IPS-20b (cell line): Measurements from ENCODE around the gene GLP2R.
"Not testable (repeated sequence)": the region's sequence is repeated elsewhere in the genome, so short reads cannot be mapped to it uniquely, and the experiment has no call there.

ENCODE experiments used
- H3K27ac ChIP-seq: one replicate; pipeline ENCODE4 v1.5.1; 2013; ENCODE audit warnings: low read length
- H3K27me3 ChIP-seq: 2 replicates; pipeline ENCODE4 v1.6.1; 2013; ENCODE audit warnings: mild to moderate bottlenecking, low read length, inconsistent platforms; ENCODE audit not compliant: insufficient read depth
- H3K36me3 ChIP-seq: 2 replicates; pipeline ENCODE4 v1.6.1; 2013; ENCODE audit warnings: low read depth, mild to moderate bottlenecking, inconsistent platforms, low read length, moderate library complexity; ENCODE audit not compliant: insufficient read depth
- H3K4me1 ChIP-seq: 2 replicates; pipeline ENCODE4 v1.6.1; 2013; ENCODE audit warnings: mild to moderate bottlenecking, control low read depth, inconsistent platforms, low read length, moderate library complexity; ENCODE audit not compliant: insufficient read depth
- H3K4me3 ChIP-seq: 2 replicates; pipeline ENCODE4 v1.5.1; 2013; ENCODE audit warnings: mild to moderate bottlenecking, low read length, inconsistent platforms
- H3K9ac ChIP-seq: 2 replicates; pipeline ENCODE4 v1.6.1; 2013; ENCODE audit warnings: low read depth, mild to moderate bottlenecking, inconsistent platforms, low read length, moderate library complexity
- H3K9me3 ChIP-seq: 2 replicates; pipeline ENCODE4 v1.6.1; 2013; ENCODE audit warnings: mild to moderate bottlenecking, low read depth, low read length, inconsistent platforms; ENCODE audit not compliant: insufficient read depth

Gene GLP2R, protein sequence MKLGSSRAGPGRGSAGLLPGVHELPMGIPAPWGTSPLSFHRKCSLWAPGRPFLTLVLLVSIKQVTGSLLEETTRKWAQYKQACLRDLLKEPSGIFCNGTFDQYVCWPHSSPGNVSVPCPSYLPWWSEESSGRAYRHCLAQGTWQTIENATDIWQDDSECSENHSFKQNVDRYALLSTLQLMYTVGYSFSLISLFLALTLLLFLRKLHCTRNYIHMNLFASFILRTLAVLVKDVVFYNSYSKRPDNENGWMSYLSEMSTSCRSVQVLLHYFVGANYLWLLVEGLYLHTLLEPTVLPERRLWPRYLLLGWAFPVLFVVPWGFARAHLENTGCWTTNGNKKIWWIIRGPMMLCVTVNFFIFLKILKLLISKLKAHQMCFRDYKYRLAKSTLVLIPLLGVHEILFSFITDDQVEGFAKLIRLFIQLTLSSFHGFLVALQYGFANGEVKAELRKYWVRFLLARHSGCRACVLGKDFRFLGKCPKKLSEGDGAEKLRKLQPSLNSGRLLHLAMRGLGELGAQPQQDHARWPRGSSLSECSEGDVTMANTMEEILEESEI

DNA sequence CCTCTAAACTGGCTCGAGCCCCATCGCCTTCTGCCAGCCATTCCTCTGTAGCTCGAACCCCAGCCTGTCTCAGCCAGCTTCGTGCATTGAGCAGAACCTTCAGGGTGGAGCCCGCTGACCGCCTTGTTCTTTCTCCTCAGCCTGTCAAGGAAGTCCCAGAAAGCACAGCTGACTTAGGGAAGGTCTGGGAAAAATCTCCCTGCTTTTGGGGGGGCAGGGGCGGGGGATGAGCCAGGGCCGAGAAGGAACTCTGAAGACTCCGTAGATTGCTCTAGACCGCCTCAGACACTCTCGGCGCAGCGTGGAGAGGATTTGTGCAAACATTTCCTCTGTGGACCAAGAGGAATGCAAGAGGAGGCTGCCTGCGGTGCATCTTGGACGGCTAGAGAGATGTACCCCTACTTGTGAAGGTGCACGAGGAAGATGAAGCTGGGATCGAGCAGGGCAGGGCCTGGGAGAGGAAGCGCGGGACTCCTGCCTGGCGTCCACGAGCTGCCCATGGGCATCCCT lies at the start of gene GLP2R:
Gene GLP2R, plus strand, starts transcription at position 284 of the 510 bp plus-strand sequence. Its CDS starts 140 bp downstream, at position 424.
- Histone ChIP-seq H3K4me3 (no peak within 1 kb of the TSS), H3K27me3 (no peaks in the 10 kb centered on the region), H3K27ac (no peak within 1 kb of the TSS), H3K9ac (no peak within 1 kb of the TSS), H3K4me1 (no peaks in the 10 kb centered on the region), H3K9me3 (no peaks in the 10 kb centered on the region), H3K36me3 (no peaks in the 10 kb centered on the region)

DNA sequence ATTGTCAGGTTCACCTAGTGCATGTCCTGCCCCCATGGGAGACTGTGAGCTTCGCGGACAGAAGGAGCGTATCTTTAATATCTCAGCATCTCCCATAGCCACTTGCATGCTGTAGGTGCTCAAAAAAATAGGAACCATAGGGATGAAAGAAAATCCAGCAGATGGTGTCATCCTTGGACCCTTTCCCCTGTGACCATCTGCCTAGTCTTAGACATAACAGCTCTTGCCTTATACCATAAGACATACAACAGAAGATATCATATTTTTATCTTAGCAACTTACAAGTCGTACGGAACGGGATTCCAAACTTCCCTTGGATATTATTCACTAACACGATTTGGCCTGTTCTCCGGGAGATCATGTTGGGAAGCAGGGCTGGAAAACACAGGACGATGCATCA lies 48.8 kb upstream of the GLP2R start:
- H3K27me3 ChIP-seq = no peaks in the 10 kb centered on the region
- H3K4me1 ChIP-seq = no peaks in the 10 kb centered on the region
- no peak overlapping the region for H3K9ac ChIP-seq
- no peak overlapping the region for H3K4me3 ChIP-seq
- H3K36me3 ChIP-seq = no peaks in the 10 kb centered on the region
- no peak overlapping the region for H3K27ac ChIP-seq
- H3K9me3 ChIP-seq = no peaks in the 10 kb centered on the region

DNA sequence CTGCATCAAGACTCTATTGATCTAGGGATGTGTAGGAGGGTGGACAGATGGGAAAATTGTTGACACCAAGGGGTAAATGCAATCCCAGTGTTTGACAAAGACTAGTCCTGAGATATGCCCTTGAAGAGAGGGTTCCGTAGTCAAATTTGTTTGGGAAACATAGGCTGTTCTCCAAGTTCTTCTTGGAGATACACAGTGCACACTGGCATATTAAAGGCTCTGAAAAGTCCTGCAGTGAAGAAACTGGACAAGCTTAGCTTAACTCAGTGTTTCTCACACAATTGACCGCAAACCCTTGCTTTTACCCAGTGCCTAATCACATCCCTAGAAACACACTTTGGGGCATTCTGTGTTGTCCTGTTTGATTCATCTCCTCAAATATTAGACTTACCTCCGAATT lies 45.2 kb upstream of the GLP2R start:
- H3K27ac ChIP-seq = no peak overlapping the region
- H3K4me3 ChIP-seq = no peak overlapping the region
- H3K4me1 ChIP-seq = no peaks in the 10 kb centered on the region
- H3K36me3 ChIP-seq = no peaks in the 10 kb centered on the region
- H3K9me3 ChIP-seq = no peaks in the 10 kb centered on the region
- H3K9ac ChIP-seq = no peak overlapping the region
- H3K27me3 ChIP-seq = no peaks in the 10 kb centered on the region; the same call in 1 of the 2 replicates

DNA sequence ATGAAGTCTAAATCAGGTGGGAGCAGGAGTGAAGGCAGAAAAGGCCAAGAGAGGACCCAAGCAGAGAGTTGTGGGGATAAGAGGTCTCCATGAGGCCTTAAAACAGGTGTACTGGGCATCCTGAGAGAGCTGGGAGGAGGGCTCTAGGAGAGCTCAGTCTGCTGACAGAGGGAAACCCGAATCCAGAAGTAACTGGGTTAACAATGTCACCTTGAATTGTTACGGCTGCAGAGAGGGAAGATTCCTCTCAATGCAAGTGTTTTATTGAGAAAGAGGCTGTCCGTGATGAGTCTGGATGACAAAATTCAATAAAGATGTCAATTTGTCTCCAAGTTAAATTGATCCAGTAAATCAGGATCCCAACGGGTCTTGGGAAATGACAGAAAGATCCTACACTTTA lies 42.7 kb upstream of the GLP2R start:
- H3K4me3 ChIP-seq = no peak overlapping the region
- H3K27ac ChIP-seq = no peak overlapping the region
- no peaks in the 10 kb centered on the region for H3K9me3 ChIP-seq
- H3K4me1 ChIP-seq = no peaks in the 10 kb centered on the region
- H3K9ac ChIP-seq = no peak overlapping the region
- no peaks in the 10 kb centered on the region for H3K36me3 ChIP-seq
- no peaks in the 10 kb centered on the region; the same call in 1 of the 2 replicates for H3K27me3 ChIP-seq

DNA sequence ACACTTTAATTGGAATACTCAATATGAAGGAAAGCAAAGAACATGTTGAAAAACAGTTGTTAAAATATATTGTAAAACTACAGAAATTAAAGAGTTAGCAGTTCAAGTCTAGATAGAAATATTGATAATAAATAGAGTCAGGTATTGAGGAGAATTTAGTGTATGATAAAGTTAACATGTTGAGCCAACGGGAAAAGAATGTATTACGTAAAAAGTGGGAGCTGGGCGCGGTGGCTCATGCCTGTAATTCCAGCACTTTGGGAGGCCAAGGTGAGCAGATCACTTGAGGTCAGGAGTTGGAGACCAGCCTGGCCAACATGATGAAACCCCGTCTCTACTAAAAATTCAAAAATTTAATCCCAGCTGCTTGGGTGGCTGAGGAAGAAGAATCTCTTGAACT lies 42.3 kb upstream of the GLP2R start:
- not testable (repeated sequence) for H3K9me3 ChIP-seq, H3K4me1 ChIP-seq, H3K4me3 ChIP-seq, H3K9ac ChIP-seq, H3K27ac ChIP-seq, H3K36me3 ChIP-seq, H3K27me3 ChIP-seq

DNA sequence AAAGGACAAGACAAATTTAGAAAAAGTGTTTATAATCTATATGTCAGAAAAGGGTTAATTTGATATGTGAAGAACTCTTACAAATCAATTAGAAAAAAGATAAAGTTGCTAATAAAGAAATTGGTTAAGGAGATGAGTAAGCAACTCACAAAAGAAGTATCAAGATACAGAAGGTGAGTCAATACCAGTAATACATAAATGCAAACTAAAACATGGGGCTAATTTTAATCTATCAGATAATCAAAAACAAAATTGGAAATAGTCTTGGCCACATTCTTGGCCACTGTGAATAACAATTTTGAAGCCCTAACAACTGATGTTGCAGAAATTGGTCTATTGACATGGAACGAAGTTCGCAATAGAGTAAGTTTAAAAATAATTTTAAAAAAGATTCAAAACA lies 41.2 kb upstream of the GLP2R start:
- H3K4me3 ChIP-seq = no peak overlapping the region
- no peaks in the 10 kb centered on the region; the same call in 1 of the 2 replicates for H3K27me3 ChIP-seq
- H3K9me3 ChIP-seq = no peaks in the 10 kb centered on the region
- no peak overlapping the region for H3K27ac ChIP-seq
- no peaks in the 10 kb centered on the region for H3K4me1 ChIP-seq
- H3K36me3 ChIP-seq = no peaks in the 10 kb centered on the region
- H3K9ac ChIP-seq = no peak overlapping the region

DNA sequence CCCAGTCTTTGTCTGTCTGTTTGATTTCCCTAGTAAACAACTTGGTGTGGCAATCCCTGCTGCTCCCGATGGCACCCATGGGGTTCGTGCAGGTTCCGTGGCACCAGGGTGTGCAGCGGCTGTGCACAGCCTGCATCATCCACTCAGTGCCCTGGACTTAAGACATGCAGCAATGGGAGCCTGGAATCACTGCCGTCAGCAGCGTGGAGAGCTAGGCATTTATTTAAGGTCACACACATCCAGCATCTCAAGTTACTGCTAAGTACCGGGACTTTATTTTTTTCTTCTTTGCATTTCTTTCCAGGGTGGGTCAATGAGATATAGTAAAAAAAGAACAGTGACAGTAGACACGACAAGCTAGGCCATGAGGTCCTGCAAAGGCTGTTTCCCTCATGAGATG lies 37.1 kb upstream of the GLP2R start:
- Histone ChIP-seq H3K4me1 (no peaks in the 10 kb centered on the region), H3K9ac (no peak overlapping the region), H3K27ac (no peak overlapping the region), H3K36me3 (no peaks in the 10 kb centered on the region), H3K4me3 (no peak overlapping the region), H3K9me3 (no peaks in the 10 kb centered on the region), H3K27me3 (no peaks in the 10 kb centered on the region)

DNA sequence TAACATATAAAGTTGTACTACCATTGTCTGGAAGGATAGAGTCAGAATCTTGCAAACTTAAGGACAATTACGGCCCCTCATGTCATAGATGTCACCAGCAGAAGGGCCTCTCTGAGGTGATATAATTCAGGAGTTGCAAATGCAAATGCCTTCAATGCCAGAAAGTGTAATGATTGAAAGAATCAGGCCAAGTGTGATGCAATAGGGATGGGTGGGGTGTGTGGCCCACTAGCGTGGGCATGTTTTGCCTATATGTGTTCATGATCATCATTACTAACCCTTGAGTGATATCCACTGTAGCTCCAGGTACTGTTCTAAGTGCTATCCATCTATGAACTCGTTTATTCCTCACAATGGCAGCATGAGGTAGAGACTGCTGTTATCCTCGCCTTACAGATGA lies 35.4 kb upstream of the GLP2R start:
- Histone ChIP-seq H3K36me3 (no peaks in the 10 kb centered on the region), H3K27ac (no peak overlapping the region), H3K4me1 (no peaks in the 10 kb centered on the region), H3K27me3 (no peaks in the 10 kb centered on the region), H3K9me3 (no peaks in the 10 kb centered on the region), H3K9ac (no peak overlapping the region), H3K4me3 (no peak overlapping the region)

DNA sequence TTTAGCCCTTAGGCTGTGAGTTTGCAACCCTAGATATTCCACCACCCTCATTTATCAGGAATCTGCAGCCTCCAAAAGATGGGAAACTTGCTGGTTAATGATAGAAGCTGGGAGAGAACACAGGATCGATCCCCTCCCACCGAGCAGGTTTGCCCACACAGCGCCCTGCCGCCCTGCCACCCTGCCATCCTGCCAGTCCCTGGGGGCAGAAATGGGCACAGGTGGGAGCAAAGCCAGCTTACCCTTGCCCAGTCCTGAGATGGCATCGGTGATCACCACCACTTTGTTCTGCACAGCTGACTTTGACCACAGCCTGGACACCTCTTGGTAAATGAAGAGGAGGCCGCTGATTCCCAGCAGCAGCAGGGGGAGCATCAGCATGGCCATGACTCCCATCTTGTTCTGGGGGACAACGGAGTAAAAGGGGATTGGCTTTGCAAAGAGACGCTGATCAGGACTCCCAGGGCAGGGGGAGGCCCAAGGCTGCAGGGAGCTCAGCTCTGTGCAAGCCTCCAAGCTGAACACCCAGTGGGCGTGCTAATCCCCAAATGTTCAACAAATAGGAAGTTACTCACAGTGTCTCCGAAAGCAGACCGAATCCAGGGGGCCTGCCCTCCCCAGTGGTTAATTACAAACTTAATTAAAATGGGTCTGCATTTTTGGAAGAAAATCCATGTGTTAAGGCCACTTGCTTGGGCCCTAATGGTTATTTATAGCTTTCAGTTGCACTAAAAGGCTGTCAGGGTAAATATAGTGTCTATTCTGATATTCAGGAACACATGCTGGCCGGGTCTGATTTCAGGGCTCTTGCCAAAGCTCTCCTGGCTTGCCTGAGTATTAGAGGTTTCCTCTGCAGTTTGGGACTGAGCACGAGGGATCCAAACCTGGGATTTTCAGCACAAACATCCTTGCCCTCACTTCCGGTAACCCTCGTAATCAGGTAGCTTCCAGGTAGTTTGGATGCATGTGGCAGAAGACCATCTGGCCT lies 34.5 kb upstream of the GLP2R start, which contains the start of gene DHRS7C:
Gene DHRS7C, minus strand, starts transcription at position 704 of the 988 bp plus-strand sequence. Its CDS starts 308 bp downstream, at position 396.
- no peak within 1 kb of the TSS for H3K27ac ChIP-seq
- H3K27me3 ChIP-seq = no peaks in the 10 kb centered on the region
- no peaks in the 10 kb centered on the region for H3K36me3 ChIP-seq
- no peak within 1 kb of the TSS for H3K9ac ChIP-seq
- no peaks in the 10 kb centered on the region for H3K9me3 ChIP-seq
- H3K4me1 ChIP-seq = no peaks in the 10 kb centered on the region
- no peak within 1 kb of the TSS for H3K4me3 ChIP-seq

DNA sequence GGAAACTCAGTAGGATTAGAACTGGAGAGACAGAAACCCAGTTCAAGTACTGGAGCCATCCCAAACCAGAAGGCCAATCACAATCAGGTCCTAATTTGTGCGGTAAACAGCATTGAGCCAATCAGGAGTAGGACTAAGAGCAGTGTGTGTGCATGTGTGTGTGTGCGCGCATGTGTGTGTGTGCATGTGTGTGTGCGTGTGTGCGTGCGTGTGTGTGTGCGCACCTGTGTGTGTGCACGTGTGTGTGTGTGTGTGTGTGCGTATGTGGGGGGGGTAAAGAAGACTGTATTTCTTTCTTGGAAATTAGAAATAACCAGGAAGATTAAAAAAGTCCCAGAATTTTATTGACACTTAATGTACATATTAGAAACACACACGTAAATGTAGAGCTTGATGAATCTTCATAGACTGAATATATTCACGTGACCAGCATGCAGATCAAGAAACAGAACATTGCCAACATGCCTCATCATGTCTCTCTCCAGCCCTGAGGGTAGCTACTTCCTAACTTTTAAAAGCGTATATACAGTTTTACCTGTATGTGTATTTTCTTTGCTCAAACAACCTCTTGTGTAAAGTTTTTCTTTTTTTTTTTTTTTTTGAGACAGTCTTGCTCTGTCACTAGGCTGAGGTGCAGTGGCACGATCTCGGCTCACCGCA lies 33.4 kb upstream of the GLP2R start:
- Histone ChIP-seq H3K36me3 (no peaks in the 10 kb centered on the region), H3K27ac (no peak overlapping the region), H3K4me3 (no peak overlapping the region), H3K9ac (no peak overlapping the region), H3K4me1 (no peaks in the 10 kb centered on the region), H3K9me3 (no peaks in the 10 kb centered on the region), H3K27me3 (no peaks in the 10 kb centered on the region)

DNA sequence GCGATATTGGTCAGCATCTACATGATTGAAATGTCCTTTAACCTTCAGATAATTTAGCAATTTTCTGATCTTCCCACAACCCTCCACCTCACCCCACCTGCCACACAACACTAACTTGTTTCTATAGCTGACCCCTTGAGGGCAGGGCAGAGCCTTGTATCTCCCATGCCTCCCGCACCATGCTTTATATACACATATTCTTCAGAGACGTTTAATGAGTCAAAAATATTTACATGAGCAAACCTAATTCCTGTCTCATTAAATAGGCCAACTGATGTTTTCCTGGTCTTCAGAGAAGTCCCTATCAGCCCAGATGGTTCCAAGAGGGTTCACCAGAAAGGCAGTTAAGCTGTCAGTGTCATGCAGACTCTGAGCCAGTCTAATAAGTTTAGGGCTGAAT lies 27.7 kb upstream of the GLP2R start:
- H3K9ac ChIP-seq = no peak overlapping the region
- no peaks in the 10 kb centered on the region for H3K4me1 ChIP-seq
- no peaks in the 10 kb centered on the region for H3K36me3 ChIP-seq
- H3K27ac ChIP-seq = no peak overlapping the region
- H3K9me3 ChIP-seq = no peaks in the 10 kb centered on the region
- H3K27me3 ChIP-seq = no peaks in the 10 kb centered on the region
- no peak overlapping the region for H3K4me3 ChIP-seq
